HG02588 (cell line): ENCODE results near the gene DENND6A.
"Not testable (repeated sequence)": the region's sequence is repeated elsewhere in the genome, so short reads cannot be mapped to it uniquely, and the experiment has no call there.

Experiments
- ATAC-seq: cut with Tn5 transposase; IDR thresholded peaks from one replicate; pipeline ENCODE4 v1.9.1; 2021; ENCODE audit warnings: mild to moderate bottlenecking, moderate library complexity; ENCODE audit not compliant: unreplicated experiment

DENND6A gene, protein sequence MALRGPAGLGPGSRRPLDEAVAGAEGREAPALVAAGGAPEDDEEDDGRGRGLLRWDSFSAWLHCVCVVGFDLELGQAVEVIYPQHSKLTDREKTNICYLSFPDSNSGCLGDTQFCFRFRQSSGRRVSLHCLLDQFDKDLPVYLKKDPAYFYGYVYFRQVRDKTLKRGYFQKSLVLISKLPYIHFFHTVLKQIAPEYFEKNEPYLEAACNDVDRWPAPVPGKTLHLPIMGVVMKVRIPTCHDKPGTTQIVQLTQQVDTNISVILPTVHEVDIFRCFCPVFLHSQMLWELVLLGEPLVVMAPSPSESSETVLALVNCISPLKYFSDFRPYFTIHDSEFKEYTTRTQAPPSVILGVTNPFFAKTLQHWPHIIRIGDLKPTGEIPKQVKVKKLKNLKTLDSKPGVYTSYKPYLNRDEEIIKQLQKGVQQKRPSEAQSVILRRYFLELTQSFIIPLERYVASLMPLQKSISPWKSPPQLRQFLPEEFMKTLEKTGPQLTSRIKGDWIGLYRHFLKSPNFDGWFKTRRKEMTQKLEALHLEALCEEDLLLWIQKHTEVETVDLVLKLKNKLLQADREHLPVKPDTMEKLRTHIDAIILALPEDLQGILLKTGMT

GRCh38 chr3:57692396-57693147 lies at the start of gene DENND6A:
Gene DENND6A, minus strand, starts transcription at chr3:57693077. Its CDS starts 59 bp downstream, at chr3:57693018.
- ATAC-seq = peak; percentile 87

GRCh38 chr3:57740027-57740426 lies 47.1 kb upstream of the DENND6A start:
- ATAC-seq = no peak

- no peak for ATAC-seq
Measured at GRCh38 chr3:57738391-57738790, 45.5 kb upstream of the DENND6A start.

DNA sequence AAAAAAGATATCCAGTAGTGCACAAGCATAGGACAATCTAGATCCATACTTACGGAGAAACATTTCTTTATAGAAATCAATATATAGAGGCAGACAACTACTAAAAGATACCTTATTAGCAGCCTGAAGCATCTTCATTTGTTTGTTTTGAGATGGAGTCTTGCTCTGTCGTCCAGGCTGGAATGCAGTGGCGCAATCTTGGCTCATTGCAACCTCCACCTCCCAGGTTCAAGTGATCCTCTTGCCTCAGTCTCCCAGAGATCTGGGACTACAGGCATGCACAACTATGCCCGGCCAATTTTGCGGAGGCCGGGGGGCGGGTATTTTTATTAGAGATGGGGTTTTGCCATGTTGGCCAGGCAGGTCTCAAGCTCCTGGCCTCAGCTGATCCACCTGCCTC lies 45.0 kb upstream of the DENND6A start:
- no peak for ATAC-seq

DNA sequence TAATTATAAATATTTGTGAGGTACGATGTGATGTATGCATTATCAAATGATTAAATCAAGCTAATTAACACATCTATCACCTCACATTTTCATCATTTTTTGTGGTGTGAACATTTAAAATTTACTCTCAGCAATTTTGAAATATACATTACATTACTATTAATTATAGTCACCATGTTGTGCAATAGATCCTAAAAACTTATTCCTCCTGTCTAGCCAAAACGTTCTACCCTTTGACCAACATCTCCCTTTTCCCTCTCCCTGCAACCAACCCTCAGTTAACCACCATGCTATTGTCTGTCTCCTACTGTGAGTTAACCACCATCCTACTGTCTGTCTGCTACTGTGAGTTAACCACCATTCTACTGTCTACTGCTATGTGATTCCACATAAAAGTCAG lies 42.5 kb upstream of the DENND6A start:
- ATAC-seq = no peak

DNA sequence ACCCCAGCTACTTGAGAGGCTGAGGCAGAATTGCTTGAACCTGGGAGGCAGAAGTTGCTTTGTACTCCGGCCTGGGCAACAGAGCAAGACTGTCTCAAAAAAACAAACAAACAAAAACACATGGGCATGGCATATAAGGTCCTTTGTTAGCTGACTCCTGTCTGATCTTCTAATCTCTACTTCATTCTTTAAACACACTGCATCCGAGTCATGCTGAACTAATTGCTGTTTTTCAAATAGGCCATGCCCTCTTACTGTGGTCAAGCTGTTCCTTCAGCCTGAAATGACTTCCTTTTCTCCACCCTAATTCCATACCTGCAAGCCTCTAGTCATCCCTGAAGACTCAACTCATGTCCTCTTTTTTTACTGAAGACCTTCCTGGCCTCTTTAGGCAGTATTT lies 40.9 kb upstream of the DENND6A start:
- no peak for ATAC-seq

GRCh38 chr3:57731311-57731710 lies 38.4 kb upstream of the DENND6A start:
- ATAC-seq = no peak

DNA sequence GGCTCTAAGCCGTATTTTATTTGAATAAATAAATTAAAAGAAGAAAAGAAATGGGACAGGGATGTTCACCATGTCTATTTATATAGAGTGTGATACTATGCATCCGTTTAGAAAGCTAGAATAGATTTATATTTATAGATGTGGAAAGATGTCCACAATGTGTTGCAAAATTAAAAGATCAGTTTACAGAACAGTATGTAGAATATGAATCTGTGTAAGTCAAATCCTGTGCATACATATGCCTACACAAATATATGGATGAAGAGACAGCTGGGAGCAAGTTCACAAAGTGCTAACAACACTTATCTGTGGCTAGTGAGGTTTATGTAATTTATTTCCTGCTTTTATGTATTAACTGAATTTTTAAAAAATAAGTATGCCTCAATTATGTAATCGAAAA lies 37.8 kb upstream of the DENND6A start:
- no peak for ATAC-seq

- no peak for ATAC-seq
Measured at GRCh38 chr3:57729334-57730045, 36.6 kb upstream of the DENND6A start.

GRCh38 chr3:57727106-57727505 lies 34.2 kb upstream of the DENND6A start:
- ATAC-seq = no peak

- ATAC-seq = no peak
Measured at GRCh38 chr3:57726397-57726796, 33.5 kb upstream of the DENND6A start.

DNA sequence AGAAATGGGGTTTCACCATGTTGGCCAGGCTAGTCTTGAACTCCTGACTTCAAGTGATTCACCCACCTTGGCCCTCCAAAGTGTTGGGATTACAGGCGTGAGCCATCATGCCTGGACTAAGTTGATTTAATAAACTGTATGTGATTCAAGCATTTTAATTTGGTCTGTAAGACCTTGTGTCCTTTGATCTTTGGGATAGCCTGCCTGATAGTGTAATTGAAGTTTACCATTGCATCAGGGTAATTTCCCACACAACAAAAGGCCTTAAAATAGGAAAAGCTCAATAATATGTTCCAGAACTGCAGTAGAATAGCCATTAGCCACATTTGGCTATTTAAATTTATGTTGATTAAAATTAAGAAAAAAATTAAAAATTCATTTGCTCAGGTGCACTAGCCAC lies 25.2 kb upstream of the DENND6A start:
- no peak for ATAC-seq

GRCh38 chr3:57717205-57717868 lies 24.5 kb upstream of the DENND6A start:
- ATAC-seq = no peak

GRCh38 chr3:57715686-57716085 lies 22.8 kb upstream of the DENND6A start:
- ATAC-seq = no peak

GRCh38 chr3:57709559-57709958 lies 16.7 kb upstream of the DENND6A start:
- ATAC-seq = no peak

- ATAC-seq = no peak
Measured at GRCh38 chr3:57709031-57709430, 16.2 kb upstream of the DENND6A start.

GRCh38 chr3:57706462-57706861 lies 13.6 kb upstream of the DENND6A start:
- ATAC-seq = no peak

DNA sequence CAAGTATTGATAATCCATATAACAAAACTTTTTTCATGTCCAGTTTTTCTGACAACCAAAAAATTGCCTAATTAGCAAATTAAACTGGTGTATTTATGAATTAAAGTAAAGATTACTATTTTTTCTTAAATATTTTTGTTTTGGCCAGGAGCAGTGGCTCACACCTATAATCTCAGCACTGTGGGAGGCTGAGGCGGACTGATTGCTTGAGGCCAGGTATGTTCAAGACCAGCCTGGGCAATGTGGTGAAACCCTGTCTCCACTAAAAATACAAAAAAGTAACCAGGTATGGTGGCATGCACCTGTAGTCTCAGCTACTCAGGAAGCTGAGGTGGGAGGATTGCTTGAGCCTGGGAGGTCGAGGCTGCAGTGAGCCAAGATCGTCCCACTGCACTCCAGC lies 12.5 kb upstream of the DENND6A start:
- ATAC-seq = not testable (repeated sequence)

DNA sequence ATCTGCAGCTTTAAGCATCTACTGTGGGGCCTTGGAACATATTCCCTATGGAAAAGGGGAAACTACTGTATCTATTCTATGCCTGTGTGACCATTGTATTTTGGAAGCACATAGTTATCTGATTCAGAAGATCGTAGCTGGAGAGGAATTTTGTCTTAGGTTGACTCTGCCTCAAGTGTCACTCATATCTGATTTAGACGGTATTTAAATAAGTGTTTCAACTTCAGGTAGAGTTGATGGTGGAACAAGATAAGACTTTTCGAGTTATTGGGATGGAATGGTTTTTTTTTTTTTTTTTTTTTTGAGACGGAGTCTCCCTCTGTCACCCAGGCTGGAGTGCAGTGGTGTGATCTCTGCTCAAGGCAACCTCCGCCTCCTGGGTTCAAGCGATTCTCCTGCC lies 8.9 kb upstream of the DENND6A start:
- ATAC-seq = no peak

- ATAC-seq = no peak
Measured at GRCh38 chr3:57700737-57701136, 7.9 kb upstream of the DENND6A start.

GRCh38 chr3:57699591-57699990 lies 6.7 kb upstream of the DENND6A start:
- no peak for ATAC-seq
